K562 (cell line): ENCODE results near the gene CBFA2T2. TPM values are rescaled to one million over a fixed set of nuclear protein-coding genes. Genes with fewer than 3 reads are reported as not detected.

ENCODE experiments used
- ATAC-seq: fragments of 200-7000 bp; cut with Tn5 transposase; 3 replicates; pipeline ENCODE4 v1.9.1; 2020; ENCODE audit warnings: moderate library complexity
- BruUV-seq: library from RNA; stranded (reverse); fragments of 400-500 nt; replicated peaks from 2 replicates; lab custom pipeline; 2021; lab: Mats Ljungman, UMichigan
- CTCF ChIA-PET: fragments of 300-600 bp; formaldehyde crosslinking; extraction: SDS; loops from one replicate; lab custom pipeline; 2021; ENCODE audit warnings: low intra/inter-chr PET ratio; lab: Yijun Ruan, JAX
- POLR2A ChIA-PET: fragments of 300-600, 350-650 bp; sonication (Branson Sonifier 250); formaldehyde crosslinking; extraction: SDS; loops from one replicate; lab custom pipeline; 2021; ENCODE audit warnings: antibody characterized with exemption, inconsistent platforms; lab: Yijun Ruan, JAX
- DNase-seq, 4 experiments: peaks; one replicate each; pipeline versions ENCODE4 v3.0.0 to v3.0.0-alpha.2; 2011 to 2018; ENCODE audit warnings: low spot score in 3 of 4, mixed read lengths in 3 of 4; ENCODE audit errors: extremely low read depth in 1 of 4
- FAIRE-seq: peaks from 2 replicates; lab custom pipeline; 2011; peaks lifted over from hg19 to GRCh38; lab: Jason Lieb, UNC
- H2AFZ ChIP-seq: 2 replicates; pipeline ENCODE4 v1.6.0; 2011; ENCODE audit warnings: low read depth, low read length, control low read depth, inconsistent platforms
- H3K27ac ChIP-seq: fragments of 200-600 bp; 3 replicates; pipeline ENCODE4 v1.8.0; 2011; ENCODE audit warnings: low read depth, mild to moderate bottlenecking, control low read depth, inconsistent platforms, low read length, moderate library complexity, mixed read lengths; ENCODE audit errors: extremely low read depth
- H3K27me3 ChIP-seq, 2 experiments: fragments of 300-600 bp in 1 of 2; 2 replicates in 1 of 2; 3 replicates in 1 of 2; pipeline versions ENCODE4 v1.6.0 to v1.8.0; 2011; ENCODE audit warnings: inconsistent platforms in 2 of 2, low read length in 2 of 2, mild to moderate bottlenecking in 1 of 2, mixed read lengths in 1 of 2, moderate library complexity in 1 of 2; ENCODE audit not compliant: control insufficient read depth in 2 of 2, insufficient read depth in 2 of 2
- H3K36me3 ChIP-seq: fragments of 300-600 bp; 3 replicates; pipeline ENCODE4 v1.8.0; 2011; ENCODE audit warnings: mild to moderate bottlenecking, low read length, inconsistent platforms; ENCODE audit not compliant: control insufficient read depth, insufficient read depth
- H3K4me1 ChIP-seq, 2 experiments: fragments of 200-600 bp in 1 of 2; replicated peaks in 1 of 2; 2 replicates in 1 of 2; 3 replicates in 1 of 2; pipeline versions ENCODE4 v1.5.1 to v1.8.0; 2011; ENCODE audit warnings: inconsistent platforms in 2 of 2, low read length in 2 of 2, mild to moderate bottlenecking in 1 of 2, mixed read lengths in 1 of 2, moderate library complexity in 1 of 2; ENCODE audit not compliant: control insufficient read depth in 2 of 2, insufficient read depth in 2 of 2
- H3K4me2 ChIP-seq: 2 replicates; pipeline ENCODE4 v1.6.1; 2011; ENCODE audit warnings: low read length, control low read depth, inconsistent platforms, mixed read lengths; ENCODE audit not compliant: insufficient read depth
- H3K4me3 ChIP-seq: fragments of 200-600 bp; sonication (generic), shearing (Covaris generic); 2 replicates; pipeline ENCODE4 v1.5.1; 2016; ENCODE audit warnings: control low read depth, inconsistent platforms
- H3K79me2 ChIP-seq: fragments of 200-600 bp; 3 replicates; pipeline ENCODE4 v1.8.0; 2011; ENCODE audit warnings: low read length, inconsistent platforms; ENCODE audit not compliant: control insufficient read depth, insufficient read depth
- H3K9ac ChIP-seq, 2 experiments: 2 replicates each; pipeline versions ENCODE4 v1.6.0 to v1.6.1; 2011; ENCODE audit warnings: low read depth in 2 of 2, low read length in 2 of 2, control low read depth in 1 of 2, inconsistent platforms in 1 of 2, mild to moderate bottlenecking in 1 of 2, mixed read lengths in 1 of 2; ENCODE audit not compliant: insufficient read depth in 1 of 2
- H3K9me1 ChIP-seq: one replicate; pipeline ENCODE4 v1.6.0; 2011; ENCODE audit warnings: inconsistent platforms, mild to moderate bottlenecking, low read length, moderate library complexity; ENCODE audit not compliant: control insufficient read depth, insufficient read depth
- H3K9me3 ChIP-seq: replicated peaks from 2 replicates; pipeline ENCODE4 v1.5.1; 2011; ENCODE audit warnings: low read depth, low read length, inconsistent platforms; ENCODE audit not compliant: control insufficient read depth, insufficient read depth
- H4K20me1 ChIP-seq: replicated peaks from 2 replicates; pipeline ENCODE4 v1.6.1; 2011; ENCODE audit warnings: low read length, inconsistent platforms, mixed read lengths; ENCODE audit not compliant: control insufficient read depth, insufficient read depth
- ARID4B ChIP-seq: sonication (generic); formaldehyde crosslinking; IDR thresholded peaks from 2 replicates; pipeline ENCODE4 v1.8.0; 2022; ENCODE audit warnings: mild to moderate bottlenecking, missing genetic modification reagents
- COPS2 ChIP-seq: fragments of 450-650 bp; conservative IDR thresholded peaks from 2 replicates; pipeline ENCODE4 v1.6.1; 2016; ENCODE audit warnings: mild to moderate bottlenecking, moderate library complexity
- MXI1 ChIP-seq: IDR thresholded peaks from 2 replicates; pipeline ENCODE4 v1.6.1; 2011; ENCODE audit warnings: low read depth, mild to moderate bottlenecking, improper control_type of control experiment, low read length
- RBFOX2 ChIP-seq: fragments of 200-400 bp; formaldehyde crosslinking; IDR thresholded peaks from 2 replicates; pipeline ENCODE4 v1.6.1; 2017; ENCODE audit warnings: low read depth, mild to moderate bottlenecking, low read length, moderate library complexity
- RFX1 ChIP-seq: fragments of 450-650 bp; IDR thresholded peaks from 2 replicates; pipeline ENCODE4 v1.6.1; 2016; ENCODE audit warnings: mild to moderate bottlenecking, moderate library complexity
- SAP30 ChIP-seq: fragments of 200-600 bp; sonication (generic); IDR thresholded peaks from 2 replicates; pipeline ENCODE4 v1.6.1; 2012; ENCODE audit warnings: borderline replicate concordance, low read depth, mild to moderate bottlenecking, moderate library complexity, low read length, control low read depth, inconsistent platforms; ENCODE audit not compliant: insufficient read depth, poor library complexity, severe bottlenecking
- ZBED1 ChIP-seq: IDR thresholded peaks from 2 replicates; pipeline ENCODE4 v1.6.1; 2014
- ZBTB40 ChIP-seq, 2 experiments: fragments of 450-650 bp in 1 of 2; sonication (generic) in 1 of 2; formaldehyde crosslinking in 1 of 2; IDR thresholded peaks; 2 replicates each; pipeline versions ENCODE4 v1.7.1 to v1.9.0; 2016 to 2022; ENCODE audit warnings: inconsistent platforms in 1 of 2, mild to moderate bottlenecking in 1 of 2, missing genetic modification reagents in 1 of 2
- ZNF24 ChIP-seq: fragments of 450-650 bp; IDR thresholded peaks from 2 replicates; pipeline ENCODE4 v1.6.1; 2016
- ZSCAN29 ChIP-seq: fragments of 450-650 bp; IDR thresholded peaks from 2 replicates; pipeline ENCODE4 v1.6.1; 2017
- WGBS: fragments of 100-300 bp; shearing (Covaris generic); methylation state at CpG from one replicate; pipeline ENCODE4 v1.1.6; 2016; ENCODE audit warnings: low coverage, mixed read lengths; ENCODE audit not compliant: insufficient coverage; ENCODE audit errors: missing lambda C conversion rate; 5-methylcytosine and 5-hydroxymethylcytosine counted together
- in situ Hi-C: fragments of 300-500 bp; cut with MboI; formaldehyde crosslinking; loops from 4 replicates; pipeline ENCODE4 v1.15.0; 2018; ENCODE audit warnings: inconsistent platforms, mixed read lengths
- intact Hi-C: fragments of 100-400 bp; cut with micrococcal nuclease; formaldehyde crosslinking; loops from 2 replicates; pipeline ENCODE4 v1.14.2; 2022
- polyA plus RNA-seq, 8 experiments: library from polyadenylated mRNA; depleted of rRNA in 4 of 8; stranded (reverse) in 5 of 8; unstranded in 3 of 8; fragments of >200 nt; fragmentation: Nextera tagmentation in 2 of 8; fragmentation: Illumina TruSeq in 1 of 8; extraction: Ambion mirVana in 2 of 8; extraction: Trizol in 1 of 8; gene quantifications; 2 replicates each; pipeline versions ENCODE4 v1.2.1 to v1.2.3, GENCODE V29; 2011 to 2014; ENCODE audit warnings: inconsistent platforms in 1 of 8, missing spikeins in 1 of 8
- total RNA-seq, 7 experiments: library from RNA; depleted of rRNA in 6 of 7; stranded (reverse); fragments of >200 nt in 6 of 7; fragmentation: Illumina TruSeq in 2 of 7; extraction: Trizol in 2 of 7; gene quantifications; 2 replicates each; pipeline versions ENCODE4 v1.2.1 to v1.2.3, GENCODE V29; 2011 to 2021; ENCODE audit warnings: low replicate concordance in 1 of 7

The CBFA2T2 gene
- total and polyA plus RNA-seq, 9 of the 15 experiments (the other 6 are each of a cell fraction or from before 2014, with no cell fraction given), result 0.27 to 9.6 (median 5.8) TPM

- no TSS peak for BruUV-seq
- H3K79me2 ChIP-seq, result peaks cover 34% of the 10 kb centered on the region
- FAIRE-seq (no peak), ATAC-seq (no peak), DNase-seq (no peak)
- H3K27me3 ChIP-seq, result no peaks in the 10 kb centered on the region
- ChIA-PET POLR2A (interaction anchor here (1.0 to 1.9 kb wide), 5 partner anchors 8 to 201 kb away, joined by 3 to 25 read pairs (median 4); no protein-coding TSS in a partner anchor), CTCF (no interaction called here)
- H3K4me1 ChIP-seq, result peaks cover 17 to 50% of the 10 kb centered on the region in 2 experiments
- H3K36me3 ChIP-seq, result peaks cover 67% of the 10 kb centered on the region
- H2AFZ ChIP-seq, result no peak overlapping the region
- peak overlapping the region; percentile 86 for H3K4me3 ChIP-seq
- H3K9me3 ChIP-seq, result no peaks in the 10 kb centered on the region
- TF ChIP-seq COPS2 (no peak), ZSCAN29 (no peak), ZBTB40 (IDR thresholded peaks at IDR 0.05) (peak; percentile 17; the same call in 1 of the 2 replicates), ZBTB40 (CRISPR knock-in tag; IDR thresholded peaks at IDR 0.05) (no peak), MXI1 (0 out of 2 replicates have a peak, but pooled peaks have one; percentile 8), RFX1 (no peak), RBFOX2 (0 out of 2 replicates have a peak, but pooled peaks have one; percentile 9), SAP30 (peak; percentile 33), ZNF24 (no peak), ZBED1 (no peak), ARID4B (CRISPR knock-in tag) (0 out of 2 replicates have a peak, but pooled peaks have one; percentile 28)
- H3K9me1 ChIP-seq, result peaks cover 5% of the 10 kb centered on the region
- H3K9ac ChIP-seq, result peak overlapping the region; percentile 89 to 99
- peaks cover 7% of the 10 kb centered on the region; the same call in 1 of the 2 replicates for H4K20me1 ChIP-seq
- in situ Hi-C loops (no loop called here), intact Hi-C loops (no loop called here)
- WGBS, result 13% methylated on average over 4 of the region's 4 CpGs
- peak overlapping the region; percentile 88 for H3K27ac ChIP-seq
- peak overlapping the region; percentile 88 for H3K4me2 ChIP-seq
Observed at GRCh38 chr20:33673114-33673409, 183.2 kb downstream of the CBFA2T2 start.
